NCI-H2107 treated with DMSO at 0.1 percent for 48 hours (cell line): ENCODE results near the gene CSMD2.

ENCODE experiments used
- DNase-seq: peaks from one replicate; lab custom pipeline; 2025; ENCODE audit not compliant: unreplicated experiment; lab: John Stamatoyannopoulos, UW

The CSMD2 gene

GRCh38 chr1:33468967-33469366 lies 696.1 kb downstream of the CSMD2 start:
- DNase-seq = no peak

- no peak for DNase-seq
These were observed 696.5 kb downstream of the CSMD2 start for GRCh38 chr1:33468531-33468930.

GRCh38 chr1:33468011-33468410 lies 697.0 kb downstream of the CSMD2 start:
- DNase-seq = no peak

- DNase-seq = no peak
These were observed 698.9 kb downstream of the CSMD2 start for GRCh38 chr1:33466159-33466558.

- no peak for DNase-seq
These were observed 699.7 kb downstream of the CSMD2 start for GRCh38 chr1:33465316-33465715.

- DNase-seq = no peak
These were observed 700.5 kb downstream of the CSMD2 start for GRCh38 chr1:33464552-33464951.
